Thyroid gland (tissue), 4 donors: ENCODE data around the gene SSR2.

Source experiments
- POLR2A ChIP-seq, 2 donors: fragments of 450-650 bp; IDR thresholded peaks; one replicate each; pipeline ENCODE4 v1.6.1; 2017; ENCODE audit warnings: antibody characterized with exemption in 2 of 2, mild to moderate bottlenecking in 2 of 2, moderate library complexity in 1 of 2
- TF ChIP-seq, protein P1 (sequence below), 6 experiments: fragments of 200-600 bp in 3 of 6; fragments of 450-650 bp in 3 of 6; sonication (generic) in 3 of 6; IDR thresholded peaks; one replicate each; pipeline ENCODE4 v1.5.1; 2016 to 2019; ENCODE audit warnings: antibody characterized with exemption in 6 of 6, mild to moderate bottlenecking in 2 of 6, inconsistent platforms in 1 of 6, moderate library complexity in 1 of 6

DNA sequence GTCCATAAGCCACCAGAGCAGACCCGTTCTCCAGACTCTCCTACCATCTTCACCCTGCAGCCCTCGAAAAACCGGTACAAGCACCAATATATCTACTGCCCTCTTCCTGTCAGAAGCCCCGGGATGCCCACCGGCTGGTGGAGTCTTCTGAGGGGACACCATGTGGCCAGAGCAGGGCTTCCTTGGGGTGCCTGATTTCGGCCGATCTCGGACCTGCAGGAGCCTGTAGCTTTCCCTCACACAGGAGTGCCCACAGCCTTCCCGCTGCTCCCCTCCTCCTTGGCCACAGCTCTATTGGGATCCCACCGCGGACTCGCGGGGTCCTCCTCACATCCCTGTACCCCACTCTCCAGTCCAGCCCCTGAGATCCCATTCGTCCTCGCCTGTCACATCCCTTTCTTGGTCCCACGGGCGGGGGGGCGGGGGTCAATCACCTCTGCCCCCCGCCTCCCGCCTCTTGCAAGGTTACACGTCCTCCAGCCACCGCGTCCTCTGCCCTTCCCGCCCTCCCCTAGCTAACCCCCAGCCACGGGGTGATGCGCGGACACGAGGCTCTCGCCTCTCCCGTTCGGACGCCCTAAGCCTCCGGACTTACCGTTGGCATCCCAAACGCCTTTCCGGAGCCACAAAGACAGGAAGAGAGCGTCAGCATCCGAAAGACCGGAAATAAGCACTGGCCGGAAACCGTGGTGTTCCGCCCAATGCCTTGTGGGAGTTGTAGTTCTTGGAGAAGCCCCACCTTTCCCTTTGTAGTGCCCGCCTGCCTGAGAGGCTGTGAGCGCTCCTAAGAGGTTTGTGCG lies at the start of gene SSR2:
- TF ChIP-seq, protein P1, sequence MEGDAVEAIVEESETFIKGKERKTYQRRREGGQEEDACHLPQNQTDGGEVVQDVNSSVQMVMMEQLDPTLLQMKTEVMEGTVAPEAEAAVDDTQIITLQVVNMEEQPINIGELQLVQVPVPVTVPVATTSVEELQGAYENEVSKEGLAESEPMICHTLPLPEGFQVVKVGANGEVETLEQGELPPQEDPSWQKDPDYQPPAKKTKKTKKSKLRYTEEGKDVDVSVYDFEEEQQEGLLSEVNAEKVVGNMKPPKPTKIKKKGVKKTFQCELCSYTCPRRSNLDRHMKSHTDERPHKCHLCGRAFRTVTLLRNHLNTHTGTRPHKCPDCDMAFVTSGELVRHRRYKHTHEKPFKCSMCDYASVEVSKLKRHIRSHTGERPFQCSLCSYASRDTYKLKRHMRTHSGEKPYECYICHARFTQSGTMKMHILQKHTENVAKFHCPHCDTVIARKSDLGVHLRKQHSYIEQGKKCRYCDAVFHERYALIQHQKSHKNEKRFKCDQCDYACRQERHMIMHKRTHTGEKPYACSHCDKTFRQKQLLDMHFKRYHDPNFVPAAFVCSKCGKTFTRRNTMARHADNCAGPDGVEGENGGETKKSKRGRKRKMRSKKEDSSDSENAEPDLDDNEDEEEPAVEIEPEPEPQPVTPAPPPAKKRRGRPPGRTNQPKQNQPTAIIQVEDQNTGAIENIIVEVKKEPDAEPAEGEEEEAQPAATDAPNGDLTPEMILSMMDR (IDR thresholded peaks at IDR 0.05) = no peak
- peak in 1 of 2 donors; percentile 57 for TF ChIP-seq POLR2A (IDR thresholded peaks at IDR 0.05)
